LNCAP (cell line): ENCODE measurements around the gene AMMECR1.

ENCODE experiments used
- CTCF ChIP-seq: fragments of 450-650 bp; IDR thresholded peaks from 2 replicates; pipeline ENCODE4 v1.5.1; 2017; ENCODE audit warnings: mild to moderate bottlenecking

AMMECR1 gene

GRCh38 chrX:110188701-110189558, 129.0 kb downstream of the AMMECR1 start:
- no peak for TF ChIP-seq CTCF

- TF ChIP-seq CTCF: no peak
These were observed 134.6 kb downstream of the AMMECR1 start for GRCh38 chrX:110183314-110183713.

- no peak for TF ChIP-seq CTCF
These were observed 135.0 kb downstream of the AMMECR1 start for GRCh38 chrX:110182865-110183264.

GRCh38 chrX:110182362-110182761, 135.5 kb downstream of the AMMECR1 start:
- no peak for TF ChIP-seq CTCF

GRCh38 chrX:110181459-110182137, 136.3 kb downstream of the AMMECR1 start:
- no peak for TF ChIP-seq CTCF

GRCh38 chrX:110180928-110181310, 137.0 kb downstream of the AMMECR1 start:
- TF ChIP-seq CTCF: no peak

- no peak for TF ChIP-seq CTCF
These were observed 137.5 kb downstream of the AMMECR1 start for GRCh38 chrX:110180176-110180927.
